Measurements from ENCODE around the gene BFAR.
"Not testable (repeated sequence)": the region's sequence is repeated elsewhere in the genome, so short reads cannot be mapped to it uniquely, and the experiment has no call there.

BFAR gene

GRCh38 chr16:14632693-14633569 lies at the start of gene BFAR:
Gene BFAR (plus strand): TSS chr16:14632951. CDS start chr16:14644347, 11,396 bp downstream.
- DNase-seq: peak; percentile 82

- DNase-seq: no peak
These were observed 47.5 kb upstream of the BFAR start for GRCh38 chr16:14585287-14585686.

GRCh38 chr16:14586637-14587305 lies 46.0 kb upstream of the BFAR start:
- no peak for DNase-seq

GRCh38 chr16:14600164-14600563 lies 32.6 kb upstream of the BFAR start:
- DNase-seq: no peak

- no peak for DNase-seq
These were observed 30.2 kb upstream of the BFAR start for GRCh38 chr16:14602443-14602963.

- no peak for DNase-seq
These were observed 26.6 kb upstream of the BFAR start for GRCh38 chr16:14606102-14606501.

GRCh38 chr16:14608111-14608566 lies 24.6 kb upstream of the BFAR start:
- no peak for DNase-seq

- no peak for DNase-seq
These were observed 24.1 kb upstream of the BFAR start for GRCh38 chr16:14608604-14609003.

- DNase-seq: no peak
These were observed 23.0 kb upstream of the BFAR start for GRCh38 chr16:14609716-14610115.

- no peak for DNase-seq
These were observed 21.1 kb upstream of the BFAR start for GRCh38 chr16:14611660-14612059.

- no peak for DNase-seq
These were observed 18.8 kb upstream of the BFAR start for GRCh38 chr16:14613991-14614390.

GRCh38 chr16:14616280-14616679 lies 16.5 kb upstream of the BFAR start:
- DNase-seq: no peak

GRCh38 chr16:14618566-14618965 lies 14.2 kb upstream of the BFAR start:
- no peak for DNase-seq

- DNase-seq: no peak
These were observed 5.7 kb upstream of the BFAR start for GRCh38 chr16:14627078-14627477.

GRCh38 chr16:14628806-14629611 lies 3.7 kb upstream of the BFAR start:
- DNase-seq: no peak

GRCh38 chr16:14629612-14629918 lies 3.2 kb upstream of the BFAR start:
- no peak for DNase-seq

GRCh38 chr16:14629919-14630619 lies 2.7 kb upstream of the BFAR start, which contains the start of gene PARN:
Gene PARN (minus strand): TSS chr16:14630260. CDS start chr16:14630125, 135 bp downstream.
- DNase-seq: peak; percentile 31

GRCh38 chr16:14630620-14631330 lies 2.0 kb upstream of the BFAR start:
- DNase-seq: not testable (repeated sequence)

- DNase-seq: no peak
These were observed 1.6 kb downstream of the BFAR start for GRCh38 chr16:14634389-14634725.

- no peak for DNase-seq
These were observed 2.8 kb downstream of the BFAR start for GRCh38 chr16:14635395-14636165.

Measured in cortex of kidney (tissue), 1 donor.